Stomach (tissue), 4 donors: ENCODE data around the gene ZNF587B.

Experiments
- POLR2A ChIP-seq, 4 donors: fragments of 450-650 bp; IDR thresholded peaks; one replicate each; pipeline ENCODE4 v1.6.1; 2016; ENCODE audit warnings: antibody characterized with exemption in 4 of 4, control low read depth in 2 of 4, mild to moderate bottlenecking in 1 of 4, moderate library complexity in 1 of 4
- TF ChIP-seq, protein P1 (sequence below), 7 experiments: fragments of 450-650 bp in 4 of 7; fragments of 200-600 bp in 3 of 7; sonication (generic) in 3 of 7; IDR thresholded peaks; one replicate each; pipeline ENCODE4 v1.5.1; 2016 to 2019; ENCODE audit warnings: antibody characterized with exemption in 7 of 7, control low read depth in 2 of 7, mild to moderate bottlenecking in 1 of 7

DNA sequence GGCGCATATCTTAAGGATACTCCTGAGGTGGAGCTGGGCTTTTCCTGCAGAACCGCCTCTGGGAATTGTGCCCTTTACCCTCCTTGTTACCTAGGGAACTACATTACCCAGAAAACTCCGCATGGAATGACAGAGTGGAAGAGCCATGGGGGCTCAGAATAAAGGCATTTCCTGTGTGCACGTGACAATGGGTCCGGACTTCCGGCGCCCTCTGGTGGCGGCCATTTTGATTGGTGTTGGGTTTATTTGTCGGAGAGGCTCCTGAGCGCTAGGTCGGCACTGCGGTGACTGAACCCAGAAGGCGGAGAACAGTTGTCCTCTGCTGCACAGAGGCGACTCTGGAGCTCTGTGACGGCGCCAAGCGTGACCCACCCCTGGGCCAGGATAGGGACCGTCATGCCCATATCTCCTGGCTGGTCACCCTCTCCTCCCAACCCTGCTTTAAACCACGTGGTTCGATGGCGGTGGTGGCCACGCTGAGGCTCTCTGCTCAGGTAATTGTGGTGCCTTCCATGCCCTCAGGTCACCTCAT lies at the start of gene ZNF587B:
- no peak for TF ChIP-seq POLR2A (IDR thresholded peaks at IDR 0.05)
- TF ChIP-seq, protein P1, sequence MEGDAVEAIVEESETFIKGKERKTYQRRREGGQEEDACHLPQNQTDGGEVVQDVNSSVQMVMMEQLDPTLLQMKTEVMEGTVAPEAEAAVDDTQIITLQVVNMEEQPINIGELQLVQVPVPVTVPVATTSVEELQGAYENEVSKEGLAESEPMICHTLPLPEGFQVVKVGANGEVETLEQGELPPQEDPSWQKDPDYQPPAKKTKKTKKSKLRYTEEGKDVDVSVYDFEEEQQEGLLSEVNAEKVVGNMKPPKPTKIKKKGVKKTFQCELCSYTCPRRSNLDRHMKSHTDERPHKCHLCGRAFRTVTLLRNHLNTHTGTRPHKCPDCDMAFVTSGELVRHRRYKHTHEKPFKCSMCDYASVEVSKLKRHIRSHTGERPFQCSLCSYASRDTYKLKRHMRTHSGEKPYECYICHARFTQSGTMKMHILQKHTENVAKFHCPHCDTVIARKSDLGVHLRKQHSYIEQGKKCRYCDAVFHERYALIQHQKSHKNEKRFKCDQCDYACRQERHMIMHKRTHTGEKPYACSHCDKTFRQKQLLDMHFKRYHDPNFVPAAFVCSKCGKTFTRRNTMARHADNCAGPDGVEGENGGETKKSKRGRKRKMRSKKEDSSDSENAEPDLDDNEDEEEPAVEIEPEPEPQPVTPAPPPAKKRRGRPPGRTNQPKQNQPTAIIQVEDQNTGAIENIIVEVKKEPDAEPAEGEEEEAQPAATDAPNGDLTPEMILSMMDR (IDR thresholded peaks at IDR 0.05): peak in 4 of 7 experiments; percentile 7 to 29 (median 13)
